Medulla oblongata (tissue), 1 donor: ENCODE results near the gene EFNA5.

Experiments
- DNase-seq: peaks from one replicate; pipeline ENCODE4 v3.0.0-alpha.2; 2015; ENCODE audit errors: extremely low spot score

EFNA5 gene

DNA sequence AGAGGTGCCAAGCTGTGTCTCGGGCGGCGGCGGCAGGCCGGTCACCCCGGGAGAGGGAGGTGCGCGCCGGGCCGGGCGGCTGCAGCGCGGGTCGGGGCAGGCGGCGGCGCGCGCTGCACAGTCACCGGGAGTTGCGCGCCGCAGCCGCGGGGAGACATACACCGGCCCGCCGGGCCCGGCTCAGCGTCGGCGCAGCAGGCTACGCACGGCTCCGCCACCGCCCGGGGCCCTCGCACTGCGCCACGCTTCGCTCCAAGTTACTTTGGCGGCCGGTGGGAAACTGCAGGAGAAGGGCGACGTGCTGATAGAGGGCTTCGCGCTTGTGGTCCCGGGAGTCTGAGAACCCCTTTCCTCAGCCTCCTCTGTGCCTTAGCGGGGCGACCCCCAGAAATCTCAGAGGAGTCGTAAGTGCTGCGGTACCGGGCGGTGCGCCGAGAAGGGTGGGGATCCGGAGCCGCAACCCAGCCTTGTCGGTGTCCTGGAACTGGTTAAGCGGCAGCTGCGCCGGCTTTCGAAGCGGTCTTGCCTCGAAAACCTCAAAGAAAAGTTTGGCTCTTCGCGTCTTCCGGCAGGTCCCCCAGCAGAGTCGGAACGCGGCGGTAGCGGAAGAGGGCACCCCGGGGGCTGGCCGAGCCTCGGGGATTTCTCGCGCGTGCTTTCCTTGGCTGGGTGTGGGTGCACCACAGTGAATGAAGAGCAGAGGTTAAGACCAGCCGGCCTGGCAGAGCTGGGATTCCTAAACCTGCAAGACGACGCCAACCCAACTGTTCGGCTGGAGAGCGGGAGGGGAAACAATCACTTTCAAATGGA is at the start of gene EFNA5:
EFNA5 (minus strand) TSS at position 6 of the 810 bp plus-strand sequence.
- no peak for DNase-seq

- DNase-seq = no peak
These were observed 48.4 kb upstream of the EFNA5 start for GRCh38 chr5:107719034-107719606.

- DNase-seq = no peak
These were observed 47.1 kb upstream of the EFNA5 start for GRCh38 chr5:107717816-107718215.

DNA sequence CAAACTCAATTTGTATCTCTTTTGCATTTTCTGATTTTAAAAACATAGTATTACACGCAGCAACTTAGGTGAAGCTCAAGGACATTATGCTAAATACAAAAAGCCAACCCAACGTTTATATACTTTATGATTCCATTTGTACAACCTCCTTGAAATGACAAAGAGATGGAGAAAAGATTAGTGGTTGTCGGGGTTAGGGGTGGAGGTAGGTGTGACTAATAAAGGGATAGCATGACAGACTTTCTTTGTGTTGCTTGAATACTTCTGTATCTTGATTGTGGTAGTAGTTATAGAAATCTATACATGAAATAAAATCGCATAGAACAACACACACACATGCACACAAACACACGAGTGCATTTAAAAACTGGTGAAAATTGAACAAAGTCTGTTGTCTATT is 42.5 kb upstream of the EFNA5 start:
- no peak for DNase-seq

DNA sequence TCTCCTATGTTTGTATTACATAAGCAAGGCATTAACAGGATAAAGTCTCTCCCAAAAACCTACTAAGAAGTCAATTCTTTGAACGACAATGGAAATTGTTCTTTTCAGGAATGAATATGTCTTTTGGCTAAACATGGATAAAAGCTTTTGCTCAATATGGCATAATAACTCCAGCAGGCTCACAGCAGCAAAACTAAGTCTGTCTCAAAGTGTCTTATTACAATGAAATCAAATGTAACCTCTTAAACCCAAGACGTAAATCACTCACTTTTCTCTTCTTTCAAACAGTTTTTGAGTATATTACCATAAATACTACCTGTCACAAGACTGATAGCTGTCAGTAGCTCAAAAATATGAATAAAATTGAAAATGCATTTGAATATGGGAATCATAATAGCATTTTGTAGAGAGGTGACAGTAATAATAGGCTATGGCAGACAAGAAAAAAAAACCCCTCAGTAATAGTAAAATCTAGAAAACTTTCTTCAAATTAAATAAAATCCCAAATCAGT is 41.7 kb upstream of the EFNA5 start:
- no peak for DNase-seq

DNA sequence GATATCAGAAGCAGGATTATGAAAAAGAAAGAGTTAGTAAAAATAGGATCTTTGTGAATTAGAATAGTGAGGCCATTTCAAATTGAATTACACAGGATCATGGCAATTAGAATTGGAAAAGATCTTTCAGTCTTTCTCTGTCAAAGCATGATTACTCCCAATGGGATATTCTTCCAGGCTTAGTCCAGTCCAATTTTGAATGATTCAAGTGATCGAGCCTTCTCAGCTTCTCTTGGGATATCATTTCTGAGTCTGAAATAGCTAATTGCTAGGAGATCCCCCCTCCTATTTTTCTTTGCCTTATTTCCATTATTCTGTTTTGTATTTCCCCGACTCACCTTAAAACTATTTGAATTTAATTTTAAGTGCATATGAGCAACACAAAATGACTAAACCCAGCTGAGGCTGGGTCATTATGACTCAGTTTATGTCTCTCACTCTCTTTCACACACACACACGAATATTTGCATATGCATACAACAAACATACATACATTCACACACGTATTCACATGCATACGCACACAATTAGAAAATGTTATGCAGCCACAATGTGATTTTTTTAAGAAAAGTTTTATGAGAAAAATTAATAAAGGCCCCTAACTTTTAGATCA is 34.8 kb upstream of the EFNA5 start:
- no peak for DNase-seq

- DNase-seq = no peak
These were observed 34.1 kb upstream of the EFNA5 start for GRCh38 chr5:107704681-107705401.

GRCh38 chr5:107700481-107700880 is 29.7 kb upstream of the EFNA5 start:
- DNase-seq = no peak

DNA sequence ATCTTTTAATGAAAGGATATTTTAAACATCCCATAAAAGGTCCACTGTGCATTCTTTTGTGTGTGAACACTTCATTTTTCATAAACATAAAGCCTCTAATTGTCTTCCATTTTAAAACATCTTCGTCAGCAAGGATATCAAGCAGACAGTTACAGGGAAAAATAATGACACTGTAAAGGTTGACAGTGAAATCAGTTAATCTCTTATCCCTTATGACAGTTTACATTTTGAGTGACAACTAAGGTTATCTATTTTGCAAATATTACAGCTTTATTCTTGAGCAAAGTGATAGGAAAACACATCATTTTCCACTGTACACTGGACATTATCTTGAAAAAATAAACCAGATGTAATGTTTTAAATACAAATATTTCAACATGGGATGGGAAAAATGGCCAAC is 28.7 kb upstream of the EFNA5 start:
- no peak for DNase-seq

DNA sequence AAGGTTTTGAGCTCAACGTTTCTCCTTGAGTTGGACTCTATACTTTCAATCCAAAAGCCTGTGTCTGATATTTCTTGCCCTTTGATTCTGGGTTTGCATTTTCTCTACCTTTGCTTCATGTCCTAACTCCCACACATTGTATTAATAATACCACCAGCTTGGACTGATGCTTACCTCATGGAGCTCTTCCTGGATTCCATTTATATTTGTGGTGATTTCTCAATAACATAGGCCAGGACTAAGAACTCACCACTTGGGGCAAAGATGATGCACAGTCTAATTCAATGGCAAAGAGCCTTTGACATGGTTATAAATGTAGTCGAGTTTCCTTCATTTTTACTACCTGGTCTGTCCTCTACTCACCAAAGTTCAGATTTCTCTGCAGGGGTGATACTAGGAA is 27.5 kb upstream of the EFNA5 start:
- DNase-seq = no peak

DNA sequence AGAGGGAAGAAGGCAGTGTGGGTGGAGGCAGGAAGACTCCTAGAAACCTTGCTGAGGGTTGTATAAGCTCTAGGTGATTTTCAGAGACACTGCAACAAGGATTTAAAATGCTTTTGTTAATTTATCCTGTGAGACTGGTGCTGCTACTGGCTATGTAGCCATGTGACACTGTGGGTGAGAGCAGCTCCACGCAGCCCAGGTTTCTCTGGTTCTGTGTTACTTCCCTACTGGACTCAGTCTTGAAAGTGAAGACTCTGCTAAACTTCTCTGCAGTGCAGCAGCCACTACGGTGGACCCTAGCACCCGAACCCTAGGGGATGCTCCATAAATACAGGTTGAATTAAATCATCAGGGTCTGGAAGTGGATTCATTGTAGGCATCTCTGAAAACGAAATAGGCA is 25.8 kb upstream of the EFNA5 start:
- no peak for DNase-seq

GRCh38 chr5:107696080-107696479 is 25.3 kb upstream of the EFNA5 start:
- no peak for DNase-seq

DNA sequence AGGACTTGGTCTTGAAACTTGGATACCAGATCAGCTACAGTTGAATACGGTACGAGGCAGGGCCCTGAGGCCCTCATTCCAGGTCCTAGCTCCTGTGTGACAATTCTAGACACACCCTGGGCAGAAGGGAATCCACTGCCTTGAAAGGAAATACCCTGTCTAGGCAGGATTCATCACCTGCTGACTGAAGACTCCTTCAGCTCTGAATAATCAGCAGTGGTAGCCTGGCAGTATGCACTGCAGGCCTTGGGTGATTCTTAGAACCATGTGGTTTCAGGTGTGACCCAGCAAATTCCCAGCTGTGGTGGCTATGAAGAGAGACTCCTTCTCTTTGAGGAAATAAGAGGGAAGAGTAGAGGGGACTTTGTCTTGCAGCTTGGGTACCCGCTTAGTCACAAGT is 17.2 kb upstream of the EFNA5 start:
- DNase-seq = no peak

- no peak for DNase-seq
These were observed 16.7 kb upstream of the EFNA5 start for GRCh38 chr5:107687404-107687803.

DNA sequence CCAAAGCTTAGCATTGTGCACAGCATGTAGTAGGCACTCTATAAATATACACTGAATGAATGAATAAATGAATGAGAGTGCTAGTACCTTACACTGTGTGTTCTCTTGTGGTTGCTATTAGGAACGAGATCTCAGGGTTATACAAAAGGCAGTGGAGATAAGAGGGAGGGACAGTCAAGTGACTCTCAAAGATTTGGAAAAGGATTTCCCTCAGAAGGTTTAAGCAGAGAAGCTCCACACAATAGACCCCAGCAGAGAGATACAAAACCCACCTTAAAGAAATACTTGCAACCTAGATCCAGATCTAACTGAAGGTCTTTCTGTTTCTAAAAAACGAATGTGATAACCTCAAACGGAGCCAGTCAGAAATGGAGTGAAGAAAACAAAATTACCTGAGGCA is 11.8 kb upstream of the EFNA5 start:
- DNase-seq = no peak

- no peak for DNase-seq
These were observed 10.1 kb upstream of the EFNA5 start for GRCh38 chr5:107680799-107681198.

DNA sequence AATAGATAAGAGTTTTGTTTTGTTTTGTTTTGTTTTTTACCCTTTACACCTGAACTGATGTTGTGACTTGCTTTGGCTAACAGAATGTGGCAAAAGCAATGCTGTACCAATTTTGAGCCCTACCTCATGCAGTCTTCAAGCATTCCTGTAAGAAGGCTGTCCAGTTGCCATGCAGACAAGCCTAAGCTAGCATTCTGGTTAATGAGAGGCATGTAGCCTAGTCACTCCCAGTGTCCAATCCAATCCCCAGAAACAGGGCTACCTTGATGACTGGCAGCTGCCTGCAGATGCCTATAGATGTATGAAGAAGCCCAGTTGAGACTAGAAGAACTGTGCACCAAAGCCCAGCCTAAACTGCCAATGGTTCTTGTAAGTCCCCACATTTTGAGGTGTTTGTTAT is 9.4 kb upstream of the EFNA5 start:
- DNase-seq = no peak

- no peak for DNase-seq
These were observed 6.0 kb upstream of the EFNA5 start for GRCh38 chr5:107676702-107677101.

- DNase-seq = no peak
These were observed 4.5 kb upstream of the EFNA5 start for GRCh38 chr5:107675201-107675600.

DNA sequence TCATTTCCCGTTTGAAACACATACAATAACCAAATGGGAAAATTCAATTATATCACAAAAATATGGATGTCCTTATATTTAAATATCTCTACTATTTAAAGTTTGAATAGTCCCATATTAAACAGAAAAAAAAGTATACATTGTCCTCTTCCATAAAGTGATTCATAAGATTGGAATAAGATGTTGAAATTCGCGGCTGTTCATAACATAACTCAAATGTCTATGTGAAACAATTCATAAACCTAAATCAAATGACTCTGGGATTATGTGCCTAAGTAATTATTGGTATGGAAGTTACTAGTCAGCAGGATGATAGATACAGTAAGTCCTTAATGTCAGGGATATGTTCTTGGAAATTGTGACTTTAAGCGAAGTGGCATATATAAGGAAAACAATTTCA is 3.9 kb upstream of the EFNA5 start:
- DNase-seq = no peak

GRCh38 chr5:107673368-107674136 is 2.8 kb upstream of the EFNA5 start:
- DNase-seq = peak; percentile 88

- peak; percentile 7 for DNase-seq
These were observed 2.3 kb upstream of the EFNA5 start for GRCh38 chr5:107673039-107673367.
